ENCODE results near the gene HCN2. TPM values are rescaled to one million over a fixed set of nuclear protein-coding genes. Genes with fewer than 3 reads are reported as not detected.

Gene HCN2
- total RNA-seq: under 0.01 TPM

GRCh38 chr19:589693-590395, at the start of gene HCN2:
Gene HCN2, plus strand, starts transcription at chr19:589881. Its CDS starts 65 bp downstream, at chr19:589946.
- DNase-seq (ENCODE audit: low read depth in 2 of 3, low spot score in 2 of 3): no peak

DNA sequence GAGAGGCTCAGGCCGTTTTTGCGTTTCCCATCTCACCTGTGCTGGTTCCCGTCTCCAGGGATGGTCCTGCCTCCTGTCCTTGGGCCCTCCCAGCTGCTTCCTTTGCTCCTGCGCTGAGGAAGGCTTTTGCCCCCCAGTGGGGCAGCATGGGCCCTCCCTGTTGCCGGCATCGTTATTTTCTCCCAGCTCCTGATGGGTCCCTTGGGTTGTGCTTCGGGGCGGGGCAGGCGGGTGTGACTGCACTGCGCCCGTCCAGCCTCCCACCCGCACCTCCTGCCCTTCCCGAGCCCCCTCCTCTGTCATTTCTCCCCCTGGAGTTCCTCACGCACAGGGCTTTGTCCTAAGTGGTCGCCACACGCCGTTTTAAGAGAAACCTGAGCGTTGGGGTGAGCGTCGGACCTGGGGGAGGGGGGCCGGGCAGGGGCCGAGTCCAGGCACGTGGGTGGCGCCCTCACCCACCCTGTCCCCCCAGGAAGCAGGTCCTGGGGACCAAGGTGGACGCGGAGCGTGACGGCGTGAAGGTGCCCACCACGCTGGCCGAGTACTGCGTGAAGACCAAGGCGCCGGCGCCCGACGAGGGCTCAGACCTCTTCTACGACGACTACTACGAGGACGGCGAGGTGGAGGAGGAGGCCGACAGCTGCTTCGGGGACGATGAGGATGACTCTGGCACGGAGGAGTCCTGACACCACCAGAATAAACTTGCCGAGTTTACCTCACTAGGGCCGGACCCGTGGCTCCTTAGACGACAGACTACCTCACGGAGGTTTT, 48.6 kb upstream of the HCN2 start:
- no peak for DNase-seq (ENCODE audit: low read depth in 2 of 3, low spot score in 2 of 3)

DNA sequence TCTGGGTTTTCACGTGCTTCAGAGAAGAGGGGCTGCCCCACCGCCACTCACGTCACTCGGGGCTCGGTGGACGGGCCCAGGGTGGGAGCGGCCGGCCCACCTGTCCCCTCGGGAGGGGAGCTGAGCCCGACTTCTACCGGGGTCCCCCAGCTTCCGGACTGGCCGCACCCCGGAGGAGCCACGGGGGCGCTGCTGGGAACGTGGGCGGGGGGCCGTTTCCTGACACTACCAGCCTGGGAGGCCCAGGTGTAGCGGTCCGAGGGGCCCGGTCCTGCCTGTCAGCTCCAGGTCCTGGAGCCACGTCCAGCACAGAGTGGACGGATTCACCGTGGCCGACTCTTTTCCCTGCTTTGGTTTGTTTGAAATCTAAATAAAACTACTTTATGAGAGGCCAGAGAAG, 48.0 kb upstream of the HCN2 start:
- DNase-seq (ENCODE audit: low read depth in 2 of 3, low spot score in 2 of 3): no peak

- no peak for DNase-seq (ENCODE audit: low read depth in 2 of 3, low spot score in 2 of 3)
Observed at GRCh38 chr19:542173-542866, 47.4 kb upstream of the HCN2 start.

DNA sequence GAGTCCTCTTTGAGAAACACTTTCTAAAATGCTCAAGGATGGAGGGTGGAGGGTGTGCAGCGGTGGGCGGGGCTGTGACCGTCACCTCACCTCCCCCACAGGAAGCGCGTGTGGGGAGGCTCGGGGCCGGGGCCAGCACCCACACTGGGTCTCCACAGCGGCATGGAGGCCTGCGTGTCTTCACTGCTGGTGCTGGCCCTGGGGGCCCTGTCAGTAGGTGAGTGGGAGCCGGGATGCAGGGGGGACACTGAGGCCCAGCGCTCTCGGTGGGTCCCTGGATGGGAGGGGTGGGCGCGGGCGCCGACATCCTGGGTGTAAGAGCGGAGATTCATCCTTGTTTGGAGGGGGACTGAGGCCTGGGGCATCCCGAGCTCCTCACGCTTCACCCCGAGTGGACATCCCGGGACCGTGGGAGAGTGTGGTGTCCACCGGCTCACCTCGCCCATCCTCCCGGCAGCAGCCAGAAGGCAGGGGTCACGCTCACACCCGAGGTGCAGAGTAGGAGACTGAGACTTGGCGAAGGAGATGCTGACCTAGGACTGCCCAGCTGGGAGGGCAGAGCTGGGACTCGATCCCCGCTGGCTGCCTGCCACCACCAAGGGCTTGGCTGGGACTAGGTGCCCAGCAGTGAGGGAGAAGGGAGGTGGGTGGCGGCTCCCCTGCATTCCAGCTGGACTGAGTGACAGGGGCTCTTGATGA, 45.6 kb upstream of the HCN2 start, which contains the start of gene GZMM:
TSS of gene GZMM (plus strand) at position 144 of the 699 bp plus-strand sequence. CDS start at position 163, 19 bp downstream.
- DNase-seq (ENCODE audit: low read depth in 2 of 3, low spot score in 2 of 3): peak in 2 of 3 donors; percentile 32 to 49

GRCh38 chr19:547117-547516, 42.6 kb upstream of the HCN2 start:
- no peak for DNase-seq (ENCODE audit: low read depth in 2 of 3, low spot score in 2 of 3)

- DNase-seq (ENCODE audit: low read depth in 2 of 3, low spot score in 2 of 3): no peak
Observed at GRCh38 chr19:547836-548720, 41.6 kb upstream of the HCN2 start.

DNA sequence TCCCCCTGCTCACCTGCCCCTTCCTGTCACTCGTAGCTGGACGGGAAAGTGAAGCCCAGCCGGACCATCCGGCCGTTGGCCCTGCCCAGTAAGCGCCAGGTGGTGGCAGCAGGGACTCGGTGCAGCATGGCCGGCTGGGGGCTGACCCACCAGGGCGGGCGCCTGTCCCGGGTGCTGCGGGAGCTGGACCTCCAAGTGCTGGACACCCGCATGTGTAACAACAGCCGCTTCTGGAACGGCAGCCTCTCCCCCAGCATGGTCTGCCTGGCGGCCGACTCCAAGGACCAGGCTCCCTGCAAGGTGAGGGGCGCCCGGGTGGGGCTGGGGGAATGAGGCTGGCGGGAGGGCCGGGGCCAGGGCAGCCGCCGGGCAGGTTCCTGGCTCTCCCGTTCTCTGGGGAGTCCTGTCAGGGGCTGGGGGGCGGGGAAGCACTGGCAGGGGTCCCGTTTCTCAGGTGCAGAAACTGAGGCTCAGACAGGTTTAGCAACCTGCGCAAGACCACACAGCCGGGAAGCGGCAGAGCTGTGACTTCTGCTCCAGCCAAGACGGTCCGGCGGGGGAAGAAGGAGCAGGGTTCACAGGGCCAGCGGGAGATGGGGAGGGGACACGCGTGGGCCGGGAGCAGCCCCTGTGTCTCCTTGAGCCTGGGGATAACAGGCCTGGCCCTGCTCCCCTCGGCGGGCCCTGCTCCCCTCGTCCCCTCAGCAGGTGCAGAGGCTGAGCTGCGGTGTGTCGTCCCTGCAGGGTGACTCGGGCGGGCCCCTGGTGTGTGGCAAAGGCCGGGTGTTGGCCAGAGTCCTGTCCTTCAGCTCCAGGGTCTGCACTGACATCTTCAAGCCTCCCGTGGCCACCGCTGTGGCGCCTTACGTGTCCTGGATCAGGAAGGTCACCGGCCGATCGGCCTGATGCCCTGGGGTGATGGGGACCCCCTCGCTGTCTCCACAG, 40.5 kb upstream of the HCN2 start:
- no peak for DNase-seq (ENCODE audit: low read depth in 2 of 3, low spot score in 2 of 3)

DNA sequence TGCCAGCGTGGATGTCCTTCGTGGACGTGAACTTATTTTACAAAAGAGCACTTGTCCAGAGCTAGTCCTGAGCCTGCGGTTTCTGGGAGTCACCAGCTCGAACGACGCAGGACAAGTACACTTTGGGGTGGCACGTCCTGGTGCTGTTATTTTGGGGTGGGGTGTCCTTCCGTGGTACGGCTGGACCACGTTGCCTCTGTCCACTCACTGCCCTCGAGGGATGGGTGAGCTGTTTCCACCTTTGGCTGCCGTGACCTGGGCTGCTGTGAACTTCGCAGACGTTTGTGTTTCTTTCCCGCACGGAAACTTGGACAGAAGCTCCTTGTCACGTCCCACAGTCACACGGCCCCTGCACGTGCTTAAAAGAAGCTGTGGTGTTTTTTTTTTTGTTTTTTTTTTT, 34.9 kb upstream of the HCN2 start:
- DNase-seq (ENCODE audit: low read depth in 2 of 3, low spot score in 2 of 3): no peak

DNA sequence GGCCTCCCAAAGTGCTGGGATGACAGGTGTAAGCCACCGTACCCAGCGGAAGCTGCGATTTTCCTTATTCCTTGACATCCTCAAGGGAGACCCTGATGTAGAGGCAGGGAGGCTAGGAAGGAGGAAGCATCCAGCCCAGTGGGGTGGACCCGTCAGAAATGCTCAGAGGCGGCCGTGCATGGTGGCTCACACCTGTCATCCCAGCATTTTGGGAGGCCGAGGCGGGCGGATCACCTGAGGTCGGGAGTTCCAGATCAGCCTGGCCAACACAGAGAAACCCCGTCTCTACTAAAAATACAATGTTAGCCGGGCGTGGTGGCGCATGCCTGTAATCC, 34.2 kb upstream of the HCN2 start:
- DNase-seq (ENCODE audit: low read depth in 2 of 3, low spot score in 2 of 3): no peak

GRCh38 chr19:556611-557382, 32.9 kb upstream of the HCN2 start:
- no peak for DNase-seq (ENCODE audit: low read depth in 2 of 3, low spot score in 2 of 3)

GRCh38 chr19:558770-559439, 30.8 kb upstream of the HCN2 start:
- DNase-seq (ENCODE audit: low read depth in 2 of 3, low spot score in 2 of 3): no peak

DNA sequence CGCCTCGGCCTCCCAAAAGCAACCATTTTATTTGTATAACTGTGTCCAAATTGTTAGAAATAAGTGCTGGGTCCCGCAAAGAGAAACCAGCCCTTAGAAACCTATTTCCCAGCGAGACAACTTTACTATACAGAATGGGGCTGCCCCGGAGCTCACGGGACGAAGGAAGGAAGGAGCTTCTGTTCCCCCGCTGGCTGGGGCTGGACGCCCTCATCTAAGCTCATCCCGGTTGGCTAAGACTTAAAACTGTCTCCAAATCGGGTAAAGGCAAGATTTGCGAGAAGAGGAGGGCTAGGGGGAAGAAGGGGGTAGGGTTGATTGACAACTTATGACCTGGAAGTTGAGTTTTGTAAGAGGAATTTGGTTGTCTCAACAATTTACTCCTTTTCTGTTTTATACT, 29.6 kb upstream of the HCN2 start:
- DNase-seq (ENCODE audit: low read depth in 2 of 3, low spot score in 2 of 3): no peak

DNA sequence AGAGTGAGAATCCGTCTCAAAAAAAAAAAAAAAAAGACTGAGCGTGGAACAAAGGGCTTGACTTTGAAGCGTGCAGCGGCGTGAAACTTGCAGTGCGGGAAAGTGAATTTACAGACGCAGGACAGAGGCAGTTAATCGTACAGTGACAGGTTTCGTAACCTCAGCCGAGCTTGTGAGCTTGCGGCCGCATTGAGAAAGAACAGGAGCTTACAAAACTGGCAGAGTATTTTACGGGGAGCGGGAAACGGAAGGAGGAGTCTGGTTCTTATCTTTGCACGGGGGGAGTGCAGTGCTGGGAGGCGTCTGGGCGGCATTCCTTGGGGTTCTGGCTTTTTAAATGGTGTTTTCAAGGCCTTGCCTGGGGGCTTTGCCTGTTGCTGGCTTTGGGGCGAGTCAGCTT, 23.3 kb upstream of the HCN2 start:
- no peak for DNase-seq (ENCODE audit: low read depth in 2 of 3, low spot score in 2 of 3)

DNA sequence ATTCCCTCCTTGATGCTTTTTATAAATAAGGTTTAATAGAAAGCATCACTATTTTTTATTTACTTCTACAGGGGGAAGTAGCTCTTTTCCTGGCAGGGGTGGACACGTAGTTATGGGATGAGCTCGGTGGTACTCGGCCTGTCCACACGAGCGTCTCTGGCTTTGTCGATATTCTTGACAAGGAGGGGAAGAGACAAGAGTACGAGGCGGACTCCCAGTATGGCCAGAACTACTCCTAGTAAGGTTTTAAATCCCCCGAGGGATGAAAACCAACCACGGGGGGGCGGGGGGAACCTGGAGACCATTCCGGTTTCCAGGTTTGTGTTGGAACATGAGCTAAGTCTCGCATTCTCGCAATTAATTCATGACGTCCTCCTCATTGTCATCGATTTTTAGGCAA, 22.8 kb upstream of the HCN2 start:
- no peak for DNase-seq (ENCODE audit: low read depth in 2 of 3, low spot score in 2 of 3)

DNA sequence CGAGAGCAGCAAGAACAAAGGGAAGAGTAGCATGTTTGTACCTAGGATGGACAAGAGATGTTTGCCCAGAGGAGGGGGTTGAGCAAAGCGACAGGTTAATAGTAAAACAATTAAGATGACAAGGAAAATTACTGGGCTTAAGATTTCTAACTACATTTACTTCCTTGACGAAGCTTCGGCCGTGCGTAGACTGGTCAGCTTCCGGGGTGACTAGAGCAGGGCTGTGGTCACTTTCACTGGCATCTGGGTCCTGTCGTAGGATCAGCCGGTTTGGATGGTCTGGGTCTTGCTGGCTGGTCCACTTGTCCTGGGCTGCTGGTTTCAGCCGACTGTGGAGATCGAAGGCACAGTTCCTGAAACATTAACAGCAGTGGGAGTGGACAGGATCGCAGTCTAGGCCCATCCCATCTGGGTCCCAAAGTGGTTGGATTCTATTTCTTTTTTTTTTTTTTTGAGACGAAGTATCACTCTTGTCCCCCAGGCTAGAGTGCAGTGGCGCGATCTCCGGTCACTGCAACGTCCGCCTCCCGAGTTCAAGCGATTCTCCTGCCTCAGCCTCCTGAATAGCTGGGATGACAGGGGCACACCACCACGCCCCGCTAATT, 22.3 kb upstream of the HCN2 start:
- no peak for DNase-seq (ENCODE audit: low read depth in 2 of 3, low spot score in 2 of 3)

DNA sequence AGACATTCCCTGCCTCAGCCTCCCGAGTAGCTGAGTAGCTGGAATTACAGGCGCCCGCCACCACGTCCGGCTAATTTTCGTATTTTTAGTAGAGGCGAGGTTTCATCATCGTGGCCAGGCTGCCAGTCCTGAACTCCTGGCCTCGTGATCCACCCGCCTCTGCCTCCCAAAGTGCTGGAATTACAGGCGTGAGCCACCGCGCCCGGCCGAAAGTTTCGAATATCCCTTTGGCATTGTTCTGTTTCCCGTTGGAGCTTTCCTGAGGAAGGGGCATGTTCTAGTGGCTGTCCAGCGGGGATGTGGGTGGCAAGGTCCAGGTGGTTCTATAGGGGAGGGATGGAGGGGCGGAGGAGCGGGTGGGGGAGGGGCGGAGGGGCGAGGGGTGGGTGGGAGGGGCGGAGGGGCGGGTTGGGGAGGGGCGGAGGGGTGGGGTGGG, 19.4 kb upstream of the HCN2 start:
- DNase-seq (ENCODE audit: low read depth in 2 of 3, low spot score in 2 of 3): no peak

Data from hematopoietic multipotent progenitor cell (in vitro differentiated cells).